Tibial artery (tissue), 4 donors: ENCODE measurements around the gene PRSS50.
A peak's percentile ranks its signal among the peaks of the same experiment; 100 is the strongest.

Experiments used
- DNase-seq, 2 donors: peaks; one replicate each; pipeline ENCODE4 v3.0.0-alpha.2; 2019
- H3K27ac ChIP-seq, 2 donors: fragments of 200-600 bp; sonication (generic) in 1 of 2; 1 replicate in 1 of 2; 2 replicates in 1 of 2; pipeline ENCODE4 v1.5.1; 2018 to 2019; ENCODE audit warnings: mild to moderate bottlenecking in 1 of 2
- H3K27me3 ChIP-seq, 2 donors: fragments of 200-600 bp; sonication (generic) in 1 of 2; one replicate each; pipeline versions ENCODE4 v1.5.1 to v1.6.0; 2016 to 2019
- H3K36me3 ChIP-seq, 3 donors: fragments of 200-600 bp; sonication (generic) in 2 of 3; one replicate each; pipeline ENCODE4 v1.5.1; 2016 to 2019; ENCODE audit warnings: mild to moderate bottlenecking in 2 of 3
- H3K4me1 ChIP-seq, 4 donors: fragments of 200-600 bp; sonication (generic) in 2 of 4; 1 replicate in 3 of 4; 2 replicates in 1 of 4; pipeline ENCODE4 v1.5.1; 2016 to 2019
- H3K4me3 ChIP-seq, 2 donors: fragments of 200-600 bp; sonication (generic) in 1 of 2; 1 replicate in 1 of 2; 2 replicates in 1 of 2; pipeline ENCODE4 v1.5.1; 2018 to 2019; ENCODE audit warnings: mild to moderate bottlenecking in 2 of 2
- H3K9me3 ChIP-seq, 3 donors: fragments of 200-600 bp; sonication (generic) in 1 of 3; one replicate each; pipeline ENCODE4 v1.5.1; 2016 to 2019
- intact Hi-C: fragments of 100-400 bp; cut with DNase I; formaldehyde crosslinking; loops from one replicate; pipeline ENCODE4 v1.15.0; 2023; ENCODE audit warnings: low total_unique reads
- TF ChIP-seq, protein P1 (sequence below), 2 experiments: fragments of 200-600 bp in 1 of 2; fragments of 450-650 bp in 1 of 2; IDR thresholded peaks; one replicate each; pipeline ENCODE4 v1.5.1; 2017 to 2019; ENCODE audit warnings: antibody characterized with exemption in 2 of 2, mild to moderate bottlenecking in 1 of 2, moderate library complexity in 1 of 2

The PRSS50 gene

DNA sequence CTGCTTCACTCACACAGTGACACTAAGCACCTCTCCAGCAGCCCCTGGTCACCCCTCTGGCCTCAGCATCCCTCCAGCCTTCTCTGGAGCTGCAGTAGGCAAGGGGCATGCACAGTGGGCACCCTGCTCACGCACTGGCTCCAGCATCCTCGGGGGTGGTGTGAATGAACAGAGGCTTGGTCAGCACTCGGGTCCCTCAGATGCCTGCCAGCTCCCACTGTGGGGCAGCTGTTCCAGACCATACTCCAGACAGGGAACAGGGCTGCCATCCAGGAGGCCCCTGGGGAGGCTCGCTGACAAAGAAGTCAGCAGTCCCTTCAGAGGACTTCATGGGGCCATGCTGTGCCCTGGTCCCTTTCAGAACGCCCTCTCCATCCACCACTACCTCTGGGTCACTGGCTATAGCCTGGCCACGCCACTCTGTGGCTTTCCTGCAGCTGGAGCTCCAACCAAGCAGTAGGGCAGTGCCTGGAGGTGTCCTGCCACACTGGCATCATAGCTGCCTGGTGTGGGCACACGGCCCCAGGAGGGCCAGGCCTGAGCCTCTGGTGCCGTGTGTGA lies 50.5 kb downstream of the PRSS50 start:
- H3K27ac ChIP-seq, result no peak overlapping the region
- H3K9me3 ChIP-seq, result no peaks in the 10 kb centered on the region
- peaks cover 0 to 10% (median 0%) of the 10 kb centered on the region in 4 donors for H3K4me1 ChIP-seq
- peaks cover 0 to 8% of the 10 kb centered on the region in 2 donors for H3K27me3 ChIP-seq
- H3K4me3 ChIP-seq, result no peak overlapping the region
- peaks cover 0 to 14% (median 0%) of the 10 kb centered on the region in 3 donors for H3K36me3 ChIP-seq
- intact Hi-C loops, result no loop called here
- DNase-seq, result peak; percentile 17 to 58
- TF ChIP-seq, protein P1, sequence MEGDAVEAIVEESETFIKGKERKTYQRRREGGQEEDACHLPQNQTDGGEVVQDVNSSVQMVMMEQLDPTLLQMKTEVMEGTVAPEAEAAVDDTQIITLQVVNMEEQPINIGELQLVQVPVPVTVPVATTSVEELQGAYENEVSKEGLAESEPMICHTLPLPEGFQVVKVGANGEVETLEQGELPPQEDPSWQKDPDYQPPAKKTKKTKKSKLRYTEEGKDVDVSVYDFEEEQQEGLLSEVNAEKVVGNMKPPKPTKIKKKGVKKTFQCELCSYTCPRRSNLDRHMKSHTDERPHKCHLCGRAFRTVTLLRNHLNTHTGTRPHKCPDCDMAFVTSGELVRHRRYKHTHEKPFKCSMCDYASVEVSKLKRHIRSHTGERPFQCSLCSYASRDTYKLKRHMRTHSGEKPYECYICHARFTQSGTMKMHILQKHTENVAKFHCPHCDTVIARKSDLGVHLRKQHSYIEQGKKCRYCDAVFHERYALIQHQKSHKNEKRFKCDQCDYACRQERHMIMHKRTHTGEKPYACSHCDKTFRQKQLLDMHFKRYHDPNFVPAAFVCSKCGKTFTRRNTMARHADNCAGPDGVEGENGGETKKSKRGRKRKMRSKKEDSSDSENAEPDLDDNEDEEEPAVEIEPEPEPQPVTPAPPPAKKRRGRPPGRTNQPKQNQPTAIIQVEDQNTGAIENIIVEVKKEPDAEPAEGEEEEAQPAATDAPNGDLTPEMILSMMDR (IDR thresholded peaks at IDR 0.05), result no peak

DNA sequence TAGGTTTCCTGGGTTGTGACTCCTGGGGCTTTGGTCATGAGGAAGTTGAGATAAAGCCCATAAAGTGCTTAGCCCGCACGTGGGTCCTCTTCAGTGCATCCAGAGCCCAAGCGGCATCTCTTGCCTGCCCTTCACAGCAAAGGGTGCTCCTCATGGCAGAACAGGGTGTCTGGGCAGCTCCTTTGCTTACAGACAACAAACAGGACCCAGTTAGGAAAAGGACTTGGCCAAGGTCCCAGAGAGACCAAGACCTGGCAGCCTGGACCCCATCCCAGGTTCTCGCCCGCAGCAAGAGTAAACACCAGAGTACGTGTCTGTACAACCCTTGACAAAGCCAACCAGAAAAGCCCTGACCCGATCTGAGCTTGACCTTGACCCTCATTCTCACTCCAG lies 51.2 kb downstream of the PRSS50 start:
- intact Hi-C loops, result no loop called here
- Histone ChIP-seq H3K9me3 (no peaks in the 10 kb centered on the region), H3K4me3 (no peak overlapping the region), H3K27ac (no peak overlapping the region), H3K27me3 (peaks cover 0 to 12% of the 10 kb centered on the region in 2 donors), H3K36me3 (peaks cover 0 to 7% (median 0%) of the 10 kb centered on the region in 3 donors), H3K4me1 (peaks cover 0 to 13% (median 0%) of the 10 kb centered on the region in 4 donors)
- DNase-seq, result no peak
- TF ChIP-seq, protein P1 (IDR thresholded peaks at IDR 0.05), result no peak

DNA sequence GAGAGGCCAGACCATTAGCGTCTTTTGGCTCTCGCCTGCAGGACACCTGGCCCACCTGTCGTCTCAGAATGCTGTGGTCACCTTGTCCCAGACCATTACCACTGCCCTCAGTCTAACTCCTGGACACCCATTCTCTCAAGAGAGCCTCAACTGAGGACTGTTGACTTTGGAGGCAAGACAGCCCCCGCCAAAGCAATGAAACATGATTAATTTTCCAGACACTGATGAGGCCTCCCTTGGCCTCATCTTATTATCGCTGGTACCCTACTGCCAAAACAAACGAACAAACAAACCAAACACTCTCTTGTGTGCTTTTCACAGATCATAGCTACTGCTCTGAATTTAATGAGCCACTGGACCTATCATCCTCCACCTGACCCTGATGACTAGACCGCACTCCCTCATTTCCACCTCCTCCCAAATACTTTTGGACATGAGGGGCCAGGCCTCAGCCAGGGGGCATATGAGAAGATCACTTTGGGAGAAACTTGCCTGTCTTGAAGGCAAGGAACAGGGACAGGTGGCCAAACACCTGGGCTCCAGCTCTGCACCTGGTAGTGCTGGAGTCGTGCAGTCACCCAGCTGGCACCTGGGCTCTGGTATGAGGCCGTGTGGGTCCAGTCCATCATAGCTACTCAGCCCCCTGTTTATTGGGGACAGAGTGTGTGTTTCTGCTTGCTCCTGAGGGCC lies 51.8 kb downstream of the PRSS50 start:
- Histone ChIP-seq H3K36me3 (peaks cover 0 to 2% (median 0%) of the 10 kb centered on the region in 3 donors), H3K27me3 (peaks cover 0 to 12% of the 10 kb centered on the region in 2 donors), H3K27ac (no peak overlapping the region), H3K9me3 (no peaks in the 10 kb centered on the region), H3K4me1 (peaks cover 0 to 15% (median 0%) of the 10 kb centered on the region in 4 donors), H3K4me3 (no peak overlapping the region)
- intact Hi-C loops, result no loop called here
- TF ChIP-seq, protein P1 (IDR thresholded peaks at IDR 0.05), result no peak
- DNase-seq, result no peak

DNA sequence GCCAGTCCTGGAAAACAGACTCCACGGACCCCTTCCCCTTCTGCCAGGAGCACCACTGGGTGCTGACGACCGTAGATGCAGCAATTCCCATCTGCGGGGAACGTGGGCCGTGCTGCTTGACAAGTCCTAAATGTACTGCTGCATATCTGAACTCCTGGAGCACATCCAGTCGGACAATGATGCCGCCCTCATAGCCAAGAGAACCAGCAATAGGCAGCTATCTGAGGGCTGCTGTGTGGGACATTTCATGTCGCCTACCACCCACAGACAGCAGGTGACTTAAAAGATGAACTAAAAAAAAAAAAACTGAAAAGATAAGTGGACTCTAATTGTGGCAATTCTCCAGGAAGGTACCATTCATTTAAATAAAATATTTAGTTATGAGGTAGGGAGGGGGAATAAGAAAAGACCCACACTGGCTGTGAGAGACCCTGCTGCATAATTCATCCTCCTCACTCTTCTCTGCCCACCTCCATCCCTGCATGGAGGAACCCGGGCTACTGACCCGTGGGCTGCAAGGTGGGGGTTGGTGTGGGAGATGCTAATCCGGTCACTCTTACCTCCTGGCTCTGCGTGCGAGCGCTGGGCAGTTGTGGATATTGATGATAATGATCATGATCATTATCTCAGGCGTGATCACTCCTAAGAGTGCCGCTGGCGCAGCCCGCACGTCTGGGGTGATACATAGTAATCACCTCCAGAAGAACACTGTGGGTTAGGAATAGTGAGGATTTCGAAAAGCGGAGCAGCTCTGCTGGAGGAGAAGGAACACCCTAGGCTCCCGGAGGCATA lies 52.5 kb downstream of the PRSS50 start:
- H3K27ac ChIP-seq, result no peak overlapping the region
- no peak overlapping the region for H3K4me3 ChIP-seq
- no peak for DNase-seq
- H3K9me3 ChIP-seq, result no peaks in the 10 kb centered on the region
- peaks cover 0 to 22% (median 0%) of the 10 kb centered on the region in 4 donors for H3K4me1 ChIP-seq
- H3K27me3 ChIP-seq, result peaks cover 0 to 12% of the 10 kb centered on the region in 2 donors
- intact Hi-C loops, result no loop called here
- TF ChIP-seq, protein P1 (IDR thresholded peaks at IDR 0.05), result no peak
- H3K36me3 ChIP-seq, result no peaks in the 10 kb centered on the region

DNA sequence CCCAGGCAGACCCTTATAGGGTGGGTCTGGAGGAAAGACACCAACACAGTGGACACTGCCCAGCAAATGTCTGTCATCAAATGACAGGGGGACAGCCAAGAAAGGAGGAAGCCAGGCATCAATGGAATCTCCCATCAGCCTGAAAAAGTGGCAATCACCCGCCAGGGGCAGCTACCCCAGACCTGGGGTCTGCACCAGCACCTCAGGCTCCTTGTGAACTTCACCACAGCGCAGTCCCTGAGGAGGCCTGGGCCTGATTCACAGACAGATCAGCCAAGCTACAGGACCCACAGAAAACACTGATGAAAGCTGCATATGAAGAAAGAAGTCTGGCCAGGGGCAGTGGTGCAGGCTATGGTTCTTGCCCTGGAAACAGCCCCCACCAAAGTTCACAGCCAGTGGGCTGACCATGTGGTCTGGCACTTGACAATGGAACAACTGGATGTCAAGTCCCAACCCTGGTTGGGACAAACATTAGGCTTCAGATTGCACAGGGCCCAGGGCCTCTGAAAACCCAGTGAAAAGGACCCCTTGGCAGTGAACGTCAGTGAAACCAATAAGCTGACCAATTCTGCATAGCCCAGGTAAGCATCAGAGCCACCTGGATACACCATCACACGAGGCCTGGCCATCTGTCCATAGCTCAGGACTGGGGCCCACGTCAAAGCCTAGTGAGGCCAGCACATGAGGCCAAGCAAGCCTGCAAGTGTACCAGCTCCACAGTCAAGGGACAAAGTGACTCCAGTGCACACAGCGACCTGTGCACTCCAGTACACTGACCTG lies 53.3 kb downstream of the PRSS50 start:
- DNase-seq, result no peak
- intact Hi-C loops, result no loop called here
- no peak overlapping the region for H3K4me3 ChIP-seq

More for the DNA sequence above, 53.3 kb downstream of the PRSS50 start:
- no peaks in the 10 kb centered on the region for H3K9me3 ChIP-seq
- H3K27ac ChIP-seq, result no peak overlapping the region
- no peaks in the 10 kb centered on the region for H3K36me3 ChIP-seq
- peaks cover 0 to 24% (median 0%) of the 10 kb centered on the region in 4 donors for H3K4me1 ChIP-seq
- H3K27me3 ChIP-seq, result peaks cover 0 to 12% of the 10 kb centered on the region in 2 donors
- TF ChIP-seq, protein P1 (IDR thresholded peaks at IDR 0.05), result no peak
